Memory B cell (primary cell): ENCODE measurements around the gene NPTX1.
A peak's percentile ranks its signal among the peaks of the same experiment; 100 is the strongest.

Experiments
- ATAC-seq: fragments of 150-1000 bp; cut with Tn5 transposase; 2 replicates; pipeline ENCODE4 v1.10.0; 2021; ENCODE audit warnings: low read depth, mild to moderate bottlenecking, moderate library complexity
- DNase-seq, 2 donors: peaks; one replicate each; pipeline ENCODE4 v3.0.0; 2022; ENCODE audit warnings: low spot score in 2 of 2
- H3K27ac Mint-ChIP-seq: one replicate; pipeline ENCODE4 v1.8.0; 2022; ENCODE audit warnings: mild to moderate bottlenecking, moderate library complexity, mixed read lengths
- H3K27me3 Mint-ChIP-seq: one replicate; pipeline ENCODE4 v1.8.0; 2022; ENCODE audit warnings: mixed read lengths
- H3K36me3 Mint-ChIP-seq: one replicate; pipeline ENCODE4 v1.8.0; 2022; ENCODE audit warnings: mild to moderate bottlenecking, mixed read lengths
- H3K4me1 Mint-ChIP-seq: one replicate; pipeline ENCODE4 v1.8.0; 2022; ENCODE audit warnings: mixed read lengths
- H3K4me3 Mint-ChIP-seq: one replicate; pipeline ENCODE4 v1.8.0; 2022; ENCODE audit warnings: mild to moderate bottlenecking, moderate library complexity, mixed read lengths
- H3K9me3 Mint-ChIP-seq: one replicate; pipeline ENCODE4 v1.8.0; 2022; ENCODE audit warnings: mixed read lengths

Gene NPTX1

DNA sequence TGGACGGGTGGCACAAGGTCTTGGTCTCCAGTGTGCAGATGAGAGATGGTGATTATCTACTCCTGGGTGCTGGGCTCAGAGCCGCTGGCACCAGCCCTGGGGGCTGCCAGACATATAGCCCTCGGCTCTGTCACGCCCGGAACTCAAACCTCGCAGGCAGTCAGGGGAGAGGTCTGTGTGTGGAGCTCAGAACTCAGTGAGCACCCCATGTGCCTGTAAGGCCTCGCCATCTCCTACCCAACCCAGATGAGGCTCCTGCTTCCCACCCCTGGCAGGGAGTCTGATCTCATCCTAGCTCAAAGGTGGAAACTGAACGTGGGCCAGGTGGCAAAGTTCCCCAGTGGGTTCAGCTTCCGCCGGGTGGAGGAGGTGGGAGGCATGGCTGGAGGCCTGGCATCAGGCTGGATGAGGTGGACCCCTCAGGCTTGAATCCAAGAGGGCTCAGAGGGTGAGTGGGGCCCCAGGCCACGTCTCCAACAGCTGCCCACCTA is 22.6 kb upstream of the NPTX1 start:
- no peak for DNase-seq
- ATAC-seq = no peak
- Mint-ChIP-seq H3K27me3 (peaks cover 24% of the 10 kb centered on the region), H3K9me3 (peaks cover 2% of the 10 kb centered on the region), H3K4me1 (peaks cover 5% of the 10 kb centered on the region), H3K27ac (no peak overlapping the region), H3K4me3 (no peak overlapping the region), H3K36me3 (no peaks in the 10 kb centered on the region)

- H3K27ac Mint-ChIP-seq = no peak overlapping the region
- H3K9me3 Mint-ChIP-seq = peaks cover 2% of the 10 kb centered on the region
- H3K27me3 Mint-ChIP-seq = peaks cover 18% of the 10 kb centered on the region
- peaks cover 5% of the 10 kb centered on the region for H3K4me1 Mint-ChIP-seq
- no peak overlapping the region for H3K4me3 Mint-ChIP-seq
- peak; percentile 53 for ATAC-seq
- DNase-seq = no peak
- no peaks in the 10 kb centered on the region for H3K36me3 Mint-ChIP-seq
Measured at GRCh38 chr17:80498242-80498919, 22.0 kb upstream of the NPTX1 start.

GRCh38 chr17:80497726-80498241 is 21.4 kb upstream of the NPTX1 start:
- ATAC-seq (no peak), DNase-seq (no peak)
- Mint-ChIP-seq H3K36me3 (no peaks in the 10 kb centered on the region), H3K4me1 (peaks cover 5% of the 10 kb centered on the region), H3K27me3 (peaks cover 17% of the 10 kb centered on the region), H3K4me3 (no peak overlapping the region), H3K9me3 (peaks cover 2% of the 10 kb centered on the region), H3K27ac (no peak overlapping the region)

GRCh38 chr17:80494547-80494946 is 18.1 kb upstream of the NPTX1 start:
- ATAC-seq (no peak), DNase-seq (no peak)
- Mint-ChIP-seq H3K36me3 (no peaks in the 10 kb centered on the region), H3K9me3 (peaks cover 2% of the 10 kb centered on the region), H3K27me3 (peaks cover 22% of the 10 kb centered on the region), H3K4me3 (no peak overlapping the region), H3K27ac (no peak overlapping the region), H3K4me1 (peaks cover 5% of the 10 kb centered on the region)

GRCh38 chr17:80492343-80493136 is 16.1 kb upstream of the NPTX1 start:
- no peak overlapping the region for H3K27ac Mint-ChIP-seq

DNA sequence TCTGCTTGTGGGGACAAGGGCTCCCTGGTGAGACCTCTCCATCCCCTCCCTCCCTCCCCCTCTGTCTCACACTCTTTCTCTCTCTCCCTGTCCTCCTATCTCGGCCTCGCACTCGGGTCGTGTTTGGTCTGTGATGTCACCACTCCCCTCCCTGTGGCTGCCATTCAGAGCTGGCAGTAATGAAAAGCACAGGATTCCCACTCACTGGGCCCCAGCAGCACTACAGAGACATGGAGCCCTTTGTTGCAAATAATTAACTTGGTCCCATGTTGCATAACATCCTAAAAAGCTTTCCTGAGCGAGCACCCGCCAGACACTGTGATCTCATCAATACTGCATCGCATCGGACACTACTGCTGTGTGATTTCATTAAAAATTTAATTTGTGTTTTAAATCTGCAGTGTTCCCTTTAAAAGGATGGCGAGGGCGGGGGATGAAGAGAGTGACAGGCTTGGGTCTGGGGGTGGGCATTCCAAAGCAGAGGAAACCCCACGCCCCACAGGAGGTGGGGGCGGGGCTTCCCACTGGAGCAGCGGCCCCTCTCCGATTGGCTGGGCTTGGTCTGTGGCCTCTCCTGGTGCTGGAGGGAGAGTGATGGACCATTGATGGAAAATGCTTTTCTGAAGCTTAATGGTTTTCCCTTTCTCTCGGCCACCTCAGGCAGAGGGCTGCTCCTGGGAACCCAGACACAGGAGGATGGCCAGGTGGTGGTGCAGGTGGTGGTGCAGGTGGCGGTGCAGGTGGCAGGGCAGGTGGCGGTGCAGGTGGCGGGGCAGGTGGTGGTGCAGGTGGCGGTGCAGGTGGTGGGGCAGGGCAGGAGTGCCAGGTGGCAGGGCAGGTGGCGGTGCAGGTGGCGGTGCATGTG is 15.3 kb upstream of the NPTX1 start:
- DNase-seq (no peak), ATAC-seq (no peak)
- Mint-ChIP-seq H3K4me1 (no peaks in the 10 kb centered on the region), H3K27me3 (peaks cover 16% of the 10 kb centered on the region), H3K27ac (no peak overlapping the region), H3K9me3 (no peaks in the 10 kb centered on the region), H3K36me3 (no peaks in the 10 kb centered on the region), H3K4me3 (no peak overlapping the region)

More at GRCh38 chr17:80492343-80493136, 16.1 kb upstream of the NPTX1 start:
- peaks cover 16% of the 10 kb centered on the region for H3K27me3 Mint-ChIP-seq
- H3K4me1 Mint-ChIP-seq = no peaks in the 10 kb centered on the region
- H3K36me3 Mint-ChIP-seq = no peaks in the 10 kb centered on the region
- H3K4me3 Mint-ChIP-seq = no peak overlapping the region
- ATAC-seq = no peak
- DNase-seq = no peak
- H3K9me3 Mint-ChIP-seq = no peaks in the 10 kb centered on the region

DNA sequence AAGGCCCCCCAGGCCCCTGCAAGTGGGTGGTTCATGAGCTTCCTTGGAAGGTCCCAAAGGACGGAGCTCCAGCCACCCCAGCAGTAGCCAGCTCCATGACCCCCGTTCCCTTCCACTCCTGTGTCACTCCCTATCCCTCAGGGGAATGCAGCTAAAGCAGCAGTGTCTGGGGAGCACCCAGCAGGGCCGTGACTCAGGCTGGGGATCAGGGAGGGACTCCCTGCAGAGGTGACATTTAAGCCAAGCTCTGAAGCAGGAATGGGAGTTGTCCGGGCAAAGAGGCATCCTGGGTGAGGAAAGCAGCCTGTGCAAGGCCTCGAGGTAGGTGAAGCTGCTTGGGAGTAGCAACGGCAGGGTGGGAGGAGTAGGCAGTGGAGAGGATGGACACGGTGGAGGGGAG is 11.1 kb upstream of the NPTX1 start:
- peaks cover 14% of the 10 kb centered on the region for H3K27me3 Mint-ChIP-seq
- ATAC-seq = no peak

DNA sequence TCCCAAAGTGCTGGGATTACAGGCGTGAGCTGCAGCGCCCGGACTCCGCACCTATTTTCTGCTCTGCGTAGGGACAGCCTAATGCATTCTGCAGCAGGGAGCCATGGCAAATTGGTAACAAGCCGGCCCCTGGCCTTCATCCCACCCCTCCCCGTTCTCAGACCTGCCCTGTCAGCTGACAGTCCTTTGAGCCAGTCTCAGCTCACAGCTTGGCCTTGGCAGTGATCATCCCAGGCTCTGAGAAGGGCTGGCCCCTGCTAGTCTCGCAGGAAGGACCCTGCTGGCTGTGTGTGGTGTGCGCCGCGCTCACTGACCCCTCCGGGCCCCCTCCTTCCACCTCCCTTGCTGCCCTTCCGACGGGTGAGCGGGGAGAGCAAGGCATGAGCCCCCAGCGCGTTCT is 10.3 kb upstream of the NPTX1 start:
- Mint-ChIP-seq H3K4me3 (no peak overlapping the region), H3K36me3 (no peaks in the 10 kb centered on the region), H3K9me3 (no peaks in the 10 kb centered on the region), H3K27me3 (peaks cover 19% of the 10 kb centered on the region), H3K4me1 (peaks cover 4% of the 10 kb centered on the region), H3K27ac (no peak overlapping the region)
- no peak for ATAC-seq
- no peak for DNase-seq

More for the DNA sequence above, 11.1 kb upstream of the NPTX1 start:
- no peaks in the 10 kb centered on the region for H3K9me3 Mint-ChIP-seq
- no peak overlapping the region for H3K4me3 Mint-ChIP-seq
- no peaks in the 10 kb centered on the region for H3K36me3 Mint-ChIP-seq
- no peak overlapping the region for H3K27ac Mint-ChIP-seq
- DNase-seq = no peak
- peaks cover 4% of the 10 kb centered on the region for H3K4me1 Mint-ChIP-seq

GRCh38 chr17:80485846-80486245 is 9.4 kb upstream of the NPTX1 start:
- peaks cover 22% of the 10 kb centered on the region for H3K27me3 Mint-ChIP-seq
- H3K9me3 Mint-ChIP-seq = no peaks in the 10 kb centered on the region
- H3K4me3 Mint-ChIP-seq = no peak overlapping the region
- peak; percentile 94 for ATAC-seq
- no peaks in the 10 kb centered on the region for H3K36me3 Mint-ChIP-seq
- H3K27ac Mint-ChIP-seq = peak overlapping the region; percentile 32
- peaks cover 4% of the 10 kb centered on the region for H3K4me1 Mint-ChIP-seq
- DNase-seq = peak in 1 of 2 donors; percentile 44

DNA sequence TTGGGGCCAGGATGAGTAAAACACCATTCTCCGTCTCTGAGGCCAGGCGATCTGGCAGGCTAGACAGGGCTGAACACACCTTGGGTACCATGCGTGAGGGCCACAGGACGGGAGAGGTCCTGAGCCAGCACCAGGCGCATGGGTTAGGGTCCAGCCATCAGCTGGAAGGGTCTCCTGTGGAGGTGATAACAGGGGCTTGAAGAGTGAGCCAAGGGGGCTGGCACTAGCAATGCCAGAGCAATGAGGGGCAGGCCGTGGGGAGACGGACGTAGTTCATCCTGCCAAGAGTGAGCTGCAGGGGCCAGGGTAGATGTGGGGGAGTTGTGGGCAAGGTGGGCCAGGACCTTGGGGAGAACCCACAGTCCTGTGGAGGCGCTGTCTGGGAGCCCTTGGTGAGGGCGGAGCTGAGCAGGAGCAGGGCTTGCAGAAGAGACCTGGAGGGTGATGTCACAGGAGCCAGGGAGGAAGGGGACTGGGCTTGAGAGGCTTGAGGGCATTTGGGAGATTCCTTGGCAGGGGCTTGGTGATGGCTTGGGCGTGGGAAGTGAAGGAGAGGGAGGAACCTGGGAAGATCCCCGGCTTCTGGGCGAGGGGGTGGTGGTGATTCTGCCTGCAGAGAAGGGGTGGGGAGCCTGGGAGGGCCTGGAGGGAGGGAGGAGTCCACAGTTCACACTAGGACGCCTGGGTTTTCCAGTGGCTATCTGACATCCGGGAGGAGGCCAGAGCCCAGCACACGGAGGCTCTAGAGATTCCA is 6.3 kb upstream of the NPTX1 start:
- peaks cover 4% of the 10 kb centered on the region for H3K4me1 Mint-ChIP-seq
- peaks cover 31% of the 10 kb centered on the region for H3K27me3 Mint-ChIP-seq
- no peak for DNase-seq
- ATAC-seq = no peak
- H3K4me3 Mint-ChIP-seq = no peak overlapping the region
- no peak overlapping the region for H3K27ac Mint-ChIP-seq
- H3K9me3 Mint-ChIP-seq = no peaks in the 10 kb centered on the region
- H3K36me3 Mint-ChIP-seq = no peaks in the 10 kb centered on the region

DNA sequence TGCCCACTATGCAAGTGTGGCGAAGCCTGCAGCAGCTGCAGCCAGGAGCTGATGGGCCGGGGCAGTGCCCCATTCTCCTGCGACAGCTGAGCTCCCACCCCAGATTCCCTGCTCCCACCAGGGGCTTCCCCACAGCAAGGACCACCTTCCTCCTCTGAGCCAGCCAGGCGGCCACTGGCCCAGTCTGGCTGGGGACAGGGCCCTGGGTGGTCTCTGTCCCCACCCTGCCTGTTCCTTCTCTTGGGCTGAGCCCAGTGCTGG is 5.6 kb upstream of the NPTX1 start:
- ATAC-seq (no peak), DNase-seq (no peak)
- Mint-ChIP-seq H3K4me3 (no peak overlapping the region), H3K36me3 (no peaks in the 10 kb centered on the region), H3K4me1 (peaks cover 4% of the 10 kb centered on the region), H3K27ac (no peak overlapping the region), H3K9me3 (no peaks in the 10 kb centered on the region), H3K27me3 (peaks cover 26% of the 10 kb centered on the region)

DNA sequence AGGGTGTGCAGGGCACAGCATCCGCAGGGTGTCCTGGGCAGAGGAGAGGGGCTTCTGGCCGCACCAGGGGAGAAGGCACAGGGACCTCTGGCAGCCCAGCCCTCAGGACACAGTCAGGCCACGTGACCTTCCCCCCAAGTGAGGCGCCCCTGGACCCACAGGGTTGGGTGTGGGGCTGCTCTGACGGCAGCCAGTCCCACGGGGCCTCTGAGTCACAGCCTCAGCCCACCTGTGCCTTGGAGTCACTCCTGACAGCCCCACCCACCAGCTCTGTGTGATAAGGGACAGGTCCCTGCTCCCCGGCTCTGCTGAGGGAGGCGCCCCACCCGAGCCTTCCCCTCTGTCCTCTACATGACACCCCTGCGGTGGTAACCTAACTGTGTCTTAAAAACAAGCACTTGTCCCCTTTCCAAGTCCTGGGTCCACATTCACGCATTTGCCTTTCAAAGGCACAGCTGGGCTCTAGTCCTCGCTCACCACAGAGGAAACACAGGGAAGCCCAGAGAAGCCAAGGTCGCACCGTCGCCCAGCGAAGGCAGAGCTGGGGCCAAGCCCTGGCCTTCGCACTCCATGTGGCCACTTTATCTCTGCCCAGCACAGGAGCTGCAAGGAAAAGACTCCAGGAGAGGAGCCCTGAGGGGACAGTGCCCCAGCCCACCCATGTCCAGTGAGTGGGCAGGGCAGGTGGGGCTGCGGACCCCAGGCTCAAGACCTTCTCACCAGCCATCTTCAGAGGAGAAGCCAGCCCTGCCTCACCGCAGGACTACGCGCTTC is 5.1 kb upstream of the NPTX1 start:
- no peak for DNase-seq
- no peak overlapping the region for H3K4me3 Mint-ChIP-seq
- peaks cover 26% of the 10 kb centered on the region for H3K27me3 Mint-ChIP-seq
- no peaks in the 10 kb centered on the region for H3K9me3 Mint-ChIP-seq
- no peaks in the 10 kb centered on the region for H3K36me3 Mint-ChIP-seq
- H3K27ac Mint-ChIP-seq = no peak overlapping the region
- no peak for ATAC-seq
- H3K4me1 Mint-ChIP-seq = peaks cover 4% of the 10 kb centered on the region

- Mint-ChIP-seq H3K36me3 (no peaks in the 10 kb centered on the region), H3K27ac (no peak overlapping the region), H3K9me3 (no peaks in the 10 kb centered on the region), H3K4me1 (peaks cover 3% of the 10 kb centered on the region), H3K4me3 (no peak overlapping the region), H3K27me3 (peaks cover 28% of the 10 kb centered on the region)
- no peak for ATAC-seq
- no peak for DNase-seq
Measured at GRCh38 chr17:80480248-80480647, 3.8 kb upstream of the NPTX1 start.
